ENCODE data around the gene PGPEP1.
"Not testable (repeated sequence)": the region's sequence is repeated elsewhere in the genome, so short reads cannot be mapped to it uniquely, and the experiment has no call there.

PGPEP1 gene

DNA sequence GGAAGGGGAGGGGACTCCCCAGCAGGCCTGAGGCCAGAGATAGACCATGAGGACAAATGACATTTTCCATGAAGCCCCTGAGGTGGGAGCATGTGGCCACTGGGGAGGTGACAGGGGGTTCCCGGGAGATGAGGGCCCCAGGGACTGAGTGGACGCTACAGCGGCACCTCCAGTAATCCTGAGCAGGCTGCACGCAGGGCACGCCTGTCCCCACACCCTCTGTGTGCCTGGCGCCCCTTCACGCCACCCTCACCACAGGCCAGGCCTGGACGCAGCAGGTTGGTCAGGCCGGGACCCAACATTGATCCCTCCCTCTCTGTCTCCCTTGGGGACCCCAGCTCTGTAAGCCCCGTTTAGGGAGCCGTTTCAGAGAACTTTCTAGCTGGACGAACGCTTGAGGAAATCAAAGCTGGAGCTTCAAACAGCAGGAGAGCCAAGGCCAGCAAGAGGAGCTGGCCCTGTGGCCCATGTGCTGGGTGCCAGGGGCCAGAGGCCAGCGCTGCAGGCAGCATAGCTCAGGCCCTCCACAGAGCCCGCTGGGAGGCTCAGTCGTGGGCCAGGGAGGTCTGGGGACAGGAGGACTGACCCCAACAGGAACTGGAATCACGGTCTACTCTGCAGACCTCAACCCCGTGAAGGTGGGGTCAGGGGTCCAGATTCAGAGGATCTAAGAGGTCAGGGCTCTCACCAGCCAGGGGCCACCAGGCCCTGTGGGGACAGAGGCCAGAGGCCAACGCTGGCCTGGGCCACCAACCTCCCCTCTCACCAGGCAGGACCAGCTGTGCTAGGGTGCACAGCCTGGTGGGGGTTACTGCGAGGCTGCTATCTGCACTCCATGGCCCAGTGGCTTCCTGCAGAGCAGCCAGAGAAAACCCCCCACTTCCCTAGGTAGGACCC is 32.1 kb upstream of the PGPEP1 start:
- DNase-seq (ENCODE audit: low read depth, low spot score) = no peak

- no peak for DNase-seq (ENCODE audit: low read depth, low spot score)
Observed at GRCh38 chr19:18308948-18309325, 31.5 kb upstream of the PGPEP1 start.

DNA sequence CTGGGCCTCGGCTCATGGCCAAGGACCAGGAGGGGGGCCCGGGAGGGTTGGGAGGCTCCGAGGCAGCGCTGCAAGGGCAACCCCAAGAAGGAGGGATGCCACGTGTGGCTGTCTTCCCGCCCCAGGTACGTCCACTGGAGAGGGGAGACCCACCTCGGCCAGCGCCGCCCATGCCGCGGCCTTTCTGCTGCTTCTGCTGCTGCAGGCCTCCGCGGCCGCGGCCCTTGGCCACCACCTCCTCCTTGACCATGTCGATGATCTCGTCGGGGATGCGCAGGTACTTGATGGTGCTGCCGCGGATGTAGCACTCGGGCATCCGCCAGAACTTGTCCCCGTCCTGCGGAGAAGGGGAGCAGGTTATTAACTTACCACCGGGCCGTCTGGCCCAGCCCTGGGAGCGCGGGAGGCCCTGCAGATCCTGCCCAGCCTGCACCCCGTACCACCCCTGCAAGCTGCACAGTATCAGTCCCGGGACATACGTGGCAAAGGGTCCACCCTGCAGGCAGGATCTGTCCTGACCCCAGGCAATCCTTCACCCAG is 30.8 kb upstream of the PGPEP1 start:
- no peak for DNase-seq (ENCODE audit: low read depth, low spot score)

DNA sequence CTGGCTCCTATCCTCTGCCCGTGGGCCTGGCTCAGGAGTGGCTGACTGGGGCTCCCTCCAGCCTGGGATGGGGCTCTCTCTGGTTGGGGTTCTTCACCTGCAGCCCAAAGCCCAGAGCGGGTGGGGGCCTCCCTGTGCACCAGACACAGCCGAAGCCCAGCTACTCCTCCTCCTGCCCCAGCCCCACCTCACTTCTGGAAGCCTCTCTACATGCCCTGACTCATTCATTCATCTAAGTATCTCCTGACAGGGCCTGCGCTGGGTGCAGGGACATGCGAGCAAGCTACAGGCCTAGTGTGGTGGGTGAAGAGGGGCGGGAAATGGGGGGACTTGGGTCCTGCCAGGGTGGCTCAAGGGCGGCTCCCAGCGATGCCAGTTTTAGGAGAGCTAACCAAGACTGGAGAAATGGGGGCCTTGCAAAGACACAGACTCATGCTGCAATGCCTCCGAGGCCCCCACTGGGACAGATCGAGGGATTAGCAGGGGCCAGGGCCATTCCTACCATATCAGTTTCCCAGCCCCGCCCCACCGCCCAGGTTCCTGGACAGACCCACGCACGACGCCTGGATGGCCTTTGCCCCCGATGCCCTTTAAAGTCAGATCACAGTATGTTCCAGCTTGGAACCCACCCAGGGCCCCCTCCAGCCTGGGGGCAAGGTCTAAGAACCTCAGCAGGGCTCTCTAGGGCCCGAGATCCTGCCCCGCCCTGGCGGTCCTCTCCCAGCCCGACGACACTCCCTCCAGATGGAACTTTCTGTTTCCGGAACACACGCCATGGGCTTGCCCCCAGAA is 30.1 kb upstream of the PGPEP1 start:
- no peak for DNase-seq (ENCODE audit: low read depth, low spot score)

GRCh38 chr19:18310966-18311365 is 29.4 kb upstream of the PGPEP1 start:
- DNase-seq (ENCODE audit: low read depth, low spot score) = no peak

- DNase-seq (ENCODE audit: low read depth, low spot score) = no peak
Observed at GRCh38 chr19:18311502-18312091, 28.8 kb upstream of the PGPEP1 start.

- DNase-seq (ENCODE audit: low read depth, low spot score) = no peak
Observed at GRCh38 chr19:18312092-18312534, 28.3 kb upstream of the PGPEP1 start.

DNA sequence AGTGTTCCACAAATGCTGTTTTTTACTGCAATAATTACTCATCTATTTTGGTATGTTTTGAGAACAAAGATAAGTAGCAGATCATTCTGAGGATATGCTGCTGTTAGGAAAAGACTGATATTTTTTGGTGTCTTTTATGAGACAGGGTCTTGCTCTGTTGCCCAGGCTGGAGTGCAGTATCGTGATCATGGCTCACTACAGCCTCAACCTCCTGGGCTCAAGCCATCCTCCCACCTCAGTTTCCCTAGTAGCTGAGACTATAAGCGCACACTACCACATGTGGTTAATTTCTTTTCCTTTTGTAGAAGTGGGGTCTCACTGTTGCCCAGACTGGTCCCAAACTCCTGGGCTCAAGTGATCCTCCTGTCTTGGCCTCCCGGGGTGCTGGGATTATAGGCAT is 27.0 kb upstream of the PGPEP1 start:
- no peak for DNase-seq (ENCODE audit: low read depth, low spot score)

- no peak for DNase-seq (ENCODE audit: low read depth, low spot score)
Observed at GRCh38 chr19:18317961-18318800, 22.2 kb upstream of the PGPEP1 start.

DNA sequence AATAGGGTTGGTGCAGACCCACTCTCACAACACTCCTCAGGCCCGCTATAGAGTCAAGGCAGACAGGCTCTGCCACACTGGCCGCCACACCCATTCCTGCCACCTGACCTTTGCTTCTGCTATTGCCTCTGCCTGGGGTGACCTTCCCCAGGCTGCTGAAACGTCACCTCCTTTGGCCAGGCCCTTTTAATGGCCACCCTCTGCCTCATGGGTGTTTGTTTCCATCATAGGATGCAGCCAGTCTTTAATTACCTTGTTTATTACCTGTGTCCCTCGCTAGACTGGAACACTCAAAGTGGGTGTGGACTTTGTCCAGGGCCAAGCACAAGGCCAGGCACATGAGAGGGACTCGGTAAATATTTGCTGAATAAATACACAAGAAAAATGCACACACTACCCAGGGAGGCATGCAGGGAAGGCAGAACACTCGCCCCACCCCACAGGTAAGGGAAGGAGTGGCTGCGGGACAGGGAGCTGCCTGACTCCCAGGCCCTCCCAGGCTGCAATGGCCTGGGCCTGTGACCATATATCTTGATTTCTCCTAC is 20.7 kb upstream of the PGPEP1 start:
- no peak for DNase-seq (ENCODE audit: low read depth, low spot score)

DNA sequence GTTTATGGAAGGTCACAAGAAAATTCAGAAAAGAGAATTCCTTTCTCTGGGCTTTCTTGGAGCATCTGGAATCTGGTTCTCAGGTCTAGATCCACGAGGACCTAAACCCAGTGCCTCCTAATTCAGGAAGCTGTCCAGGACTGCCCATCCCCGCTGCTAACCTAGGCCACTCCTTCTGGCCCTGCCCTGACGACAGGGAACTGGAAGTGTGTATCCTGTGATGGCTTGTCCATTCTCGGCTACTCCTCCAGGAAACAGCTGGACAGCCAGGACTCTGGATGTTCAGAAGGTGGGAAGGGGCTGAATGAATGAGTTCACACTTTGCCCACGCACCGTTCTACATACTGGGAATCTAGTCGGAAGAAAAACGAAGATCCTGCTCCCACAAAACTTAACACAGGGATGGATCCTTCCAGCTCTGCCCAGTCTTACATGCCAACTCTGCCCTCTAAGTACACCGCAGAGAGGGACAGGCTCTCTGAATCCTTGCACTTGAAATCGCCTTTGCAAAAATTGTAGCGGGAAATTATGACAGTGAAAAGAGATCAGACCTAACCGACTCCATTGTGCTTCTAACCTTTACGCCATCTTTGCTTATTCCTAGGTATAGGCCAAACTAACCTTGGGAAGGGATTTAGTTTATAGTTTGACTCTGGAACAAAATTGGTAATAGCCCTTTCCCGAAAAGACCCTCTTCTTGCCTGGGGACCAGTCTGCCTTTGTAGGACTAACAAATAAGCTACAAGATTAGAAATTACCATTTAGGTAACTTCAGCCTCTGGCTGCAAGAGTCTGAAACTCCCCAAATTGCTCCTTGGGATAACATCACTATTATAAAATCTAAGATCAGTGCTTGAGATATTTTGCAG is 19.3 kb upstream of the PGPEP1 start:
- no peak for DNase-seq (ENCODE audit: low read depth, low spot score)

DNA sequence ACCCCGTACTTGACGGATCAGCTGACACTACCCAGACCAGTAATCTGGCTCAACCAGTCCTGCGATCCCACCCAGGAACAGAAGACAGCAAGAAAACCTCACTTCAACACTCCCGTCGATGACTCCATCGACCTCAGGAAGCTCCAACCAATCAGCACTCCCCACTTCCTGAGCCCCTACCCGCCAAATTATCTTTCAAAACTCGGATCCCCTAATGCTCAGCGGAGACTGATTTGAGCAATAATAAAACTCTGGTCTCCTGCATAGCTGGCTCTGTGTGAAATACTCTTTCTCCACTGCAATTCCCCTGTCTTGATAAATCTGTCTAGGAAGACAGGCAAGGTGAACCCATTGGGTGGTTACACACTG is 18.7 kb upstream of the PGPEP1 start:
- no peak for DNase-seq (ENCODE audit: low read depth, low spot score)

DNA sequence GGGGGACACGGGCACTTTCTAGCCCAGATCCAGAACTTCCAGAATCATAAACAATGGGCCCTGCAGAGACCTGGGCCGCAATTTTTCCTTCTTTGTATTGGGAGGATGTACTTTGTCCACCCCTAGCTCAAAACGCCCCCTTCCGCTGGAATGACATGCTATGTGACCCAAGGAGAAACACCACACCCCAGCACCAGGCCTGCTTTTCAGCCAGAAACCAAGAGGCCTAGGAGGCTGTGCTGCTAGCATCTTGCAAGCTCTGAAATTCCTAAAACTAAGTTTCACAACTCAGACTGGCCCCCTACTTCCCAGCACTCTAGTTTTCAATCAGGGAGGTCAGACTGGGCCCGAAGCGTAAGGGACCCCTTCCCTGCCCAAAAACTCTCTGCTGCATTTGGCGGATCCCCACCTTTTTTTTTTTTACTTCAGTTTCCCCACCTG is 18.1 kb upstream of the PGPEP1 start:
- DNase-seq (ENCODE audit: low read depth, low spot score) = peak; percentile 65

GRCh38 chr19:18322759-18323460 is 17.5 kb upstream of the PGPEP1 start, which contains the start of gene LSM4:
LSM4 (minus strand) TSS chr19:18323076; CDS start chr19:18323020, 56 bp downstream.
- peak; percentile 99 for DNase-seq (ENCODE audit: low read depth, low spot score)

GRCh38 chr19:18324373-18324731 is 16.0 kb upstream of the PGPEP1 start:
- not testable (repeated sequence) for DNase-seq (ENCODE audit: low read depth, low spot score)

GRCh38 chr19:18326772-18327171 is 13.6 kb upstream of the PGPEP1 start:
- DNase-seq (ENCODE audit: low read depth, low spot score) = no peak

DNA sequence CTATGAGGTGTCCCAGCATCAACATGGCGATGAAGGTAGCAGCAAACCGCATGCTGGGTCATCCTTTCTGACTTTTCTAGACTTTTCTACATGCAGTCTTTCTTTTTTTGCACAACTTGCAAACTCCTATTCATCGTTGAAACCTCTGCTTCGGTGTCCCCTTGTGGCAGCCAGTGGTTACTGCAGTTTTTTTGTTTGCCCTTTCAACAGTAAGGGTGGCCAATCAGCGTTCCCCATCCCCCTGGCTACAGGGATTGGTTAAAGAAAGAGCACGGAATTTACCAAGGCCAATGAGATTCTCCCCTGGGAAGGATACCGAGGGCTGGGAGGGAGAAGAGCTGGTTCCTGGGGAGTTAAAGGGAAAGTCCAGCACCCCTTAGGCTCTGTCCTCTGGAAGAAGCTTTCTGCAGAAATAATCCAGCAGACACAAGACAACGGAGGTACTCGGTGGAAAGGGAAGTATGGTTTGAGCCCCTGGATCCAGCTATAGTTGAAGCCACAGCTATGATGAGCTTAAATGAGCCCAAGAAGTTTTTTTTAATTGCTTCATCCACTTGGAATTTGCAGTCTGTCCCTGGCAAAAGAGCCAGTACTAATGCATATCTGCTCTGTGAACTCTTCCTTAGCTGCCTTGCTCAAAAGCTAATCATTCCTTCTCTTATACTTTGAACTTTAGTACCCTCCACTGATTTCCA is 11.9 kb upstream of the PGPEP1 start:
- peak; percentile 98 for DNase-seq (ENCODE audit: low read depth, low spot score)

GRCh38 chr19:18329035-18329376 is 11.4 kb upstream of the PGPEP1 start:
- no peak for DNase-seq (ENCODE audit: low read depth, low spot score)

DNA sequence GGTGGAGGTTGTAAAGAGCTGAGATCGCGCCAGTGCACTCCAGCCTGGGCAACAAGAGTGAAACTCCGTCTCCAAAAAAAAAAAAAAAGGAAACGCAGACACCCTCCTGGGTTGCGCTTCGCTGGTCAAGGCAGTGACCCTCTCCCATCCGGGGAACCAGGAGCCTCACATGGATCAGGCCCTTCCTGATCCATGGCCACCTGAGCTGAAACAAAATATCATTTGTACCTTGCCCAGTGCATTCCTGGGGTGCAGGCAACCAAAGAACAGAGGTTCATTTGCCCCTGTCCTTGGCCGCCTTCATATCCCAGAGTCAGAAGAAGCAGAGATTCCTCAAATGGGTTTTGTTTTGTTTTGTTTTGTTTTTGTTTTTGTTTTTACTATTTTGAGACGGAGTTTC is 9.5 kb upstream of the PGPEP1 start:
- no peak for DNase-seq (ENCODE audit: low read depth, low spot score)

Data from astrocyte of the hippocampus (primary cell).